Activated CD8-positive, alpha-beta memory T cell treated with anti-CD3 and anti-CD28 coated beads, Interleukin-2, amount 50 U/mL, for 1 hour (primary cell): ENCODE data around the gene DUS3L.
"Not testable (repeated sequence)": the region's sequence is repeated elsewhere in the genome, so short reads cannot be mapped to it uniquely, and the experiment has no call there.

Experiments used
- DNase-seq: peaks from one replicate; pipeline ENCODE4 v3.0.0-alpha.2; 2020; ENCODE audit errors: extremely low read depth

Gene DUS3L

GRCh38 chr19:5800361-5801270, 9.7 kb upstream of the DUS3L start:
- no peak for DNase-seq

GRCh38 chr19:5799247-5800241, 8.6 kb upstream of the DUS3L start:
- DNase-seq = no peak

- DNase-seq = no peak
Observed at GRCh38 chr19:5798244-5798643, 7.3 kb upstream of the DUS3L start.

- DNase-seq = no peak
Observed at GRCh38 chr19:5795382-5795919, 4.5 kb upstream of the DUS3L start.

GRCh38 chr19:5793188-5793587, 2.2 kb upstream of the DUS3L start:
- no peak for DNase-seq

- DNase-seq = no peak
Observed at GRCh38 chr19:5792224-5792623, 1.3 kb upstream of the DUS3L start.

GRCh38 chr19:5789886-5790558, 941 bp downstream of the DUS3L start:
- no peak for DNase-seq

- DNase-seq = no peak
Observed at GRCh38 chr19:5789351-5789761, 1.6 kb downstream of the DUS3L start.

- DNase-seq = no peak
Observed at GRCh38 chr19:5788422-5788821, 2.5 kb downstream of the DUS3L start.

GRCh38 chr19:5787409-5788182, 3.4 kb downstream of the DUS3L start:
- DNase-seq = no peak

- no peak for DNase-seq
Observed at GRCh38 chr19:5786593-5787408, 4.2 kb downstream of the DUS3L start.

- DNase-seq = no peak
Observed at GRCh38 chr19:5785423-5785822, 5.5 kb downstream of the DUS3L start.

- no peak for DNase-seq
Observed at GRCh38 chr19:5784581-5785147, 6.3 kb downstream of the DUS3L start, which contains the start of gene PRR22. Gene PRR22 (minus strand): TSS chr19:5784746. CDS start chr19:5784660, 86 bp downstream.

- DNase-seq = no peak
Observed at GRCh38 chr19:5782945-5783919, 7.7 kb downstream of the DUS3L start.

GRCh38 chr19:5782322-5782721, 8.6 kb downstream of the DUS3L start:
- no peak for DNase-seq

- not testable (repeated sequence) for DNase-seq
Observed at GRCh38 chr19:5780916-5781315, 10.0 kb downstream of the DUS3L start.

GRCh38 chr19:5778402-5778801, 12.6 kb downstream of the DUS3L start:
- DNase-seq = no peak

- DNase-seq = no peak
Observed at GRCh38 chr19:5775668-5776309, 15.2 kb downstream of the DUS3L start.
